Measurements from ENCODE around the gene MYL9.
A peak's percentile ranks its signal among the peaks of the same experiment; 100 is the strongest.

GRCh38 chr20:36541227-36541767 lies at the start of gene MYL9:
- no peak for TF ChIP-seq CTCF (IDR thresholded peaks at IDR 0.05)
- peak in 1 of 4 donors; percentile 58 for TF ChIP-seq POLR2A (IDR thresholded peaks at IDR 0.05)
- TF ChIP-seq EP300 (IDR thresholded peaks at IDR 0.05), result no peak
